Cerebellar nuclear complex (tissue), 1 donor: ENCODE results near the gene SERPINB1.

Experiments
- DNase-seq, 2 experiments: peaks; one replicate each; lab custom pipeline; 2025; lab: John Stamatoyannopoulos, UW

The SERPINB1 gene

GRCh38 chr6:2792330-2793110 is 49.1 kb downstream of the SERPINB1 start:
- DNase-seq, result no peak

GRCh38 chr6:2791450-2791974 is 50.2 kb downstream of the SERPINB1 start:
- no peak for DNase-seq

- no peak for DNase-seq
These were observed 50.8 kb downstream of the SERPINB1 start for GRCh38 chr6:2790588-2791449.

- DNase-seq, result no peak
These were observed 55.4 kb downstream of the SERPINB1 start for GRCh38 chr6:2786269-2786668.

GRCh38 chr6:2784930-2785329 is 56.7 kb downstream of the SERPINB1 start:
- DNase-seq, result no peak

GRCh38 chr6:2784061-2784460 is 57.6 kb downstream of the SERPINB1 start:
- DNase-seq, result no peak

- DNase-seq, result no peak
These were observed 58.3 kb downstream of the SERPINB1 start for GRCh38 chr6:2783188-2783963.

GRCh38 chr6:2782825-2783187 is 58.9 kb downstream of the SERPINB1 start:
- no peak for DNase-seq

- DNase-seq, result no peak
These were observed 59.3 kb downstream of the SERPINB1 start for GRCh38 chr6:2782356-2782708.
